ENCODE data around the gene GPX3. TPM values are rescaled to one million over a fixed set of nuclear protein-coding genes. Genes with fewer than 3 reads are reported as not detected.

The GPX3 gene
- total RNA-seq, 6 donors from 2014 or later, result 876 to 1,536 (median 1,027) TPM

DNA sequence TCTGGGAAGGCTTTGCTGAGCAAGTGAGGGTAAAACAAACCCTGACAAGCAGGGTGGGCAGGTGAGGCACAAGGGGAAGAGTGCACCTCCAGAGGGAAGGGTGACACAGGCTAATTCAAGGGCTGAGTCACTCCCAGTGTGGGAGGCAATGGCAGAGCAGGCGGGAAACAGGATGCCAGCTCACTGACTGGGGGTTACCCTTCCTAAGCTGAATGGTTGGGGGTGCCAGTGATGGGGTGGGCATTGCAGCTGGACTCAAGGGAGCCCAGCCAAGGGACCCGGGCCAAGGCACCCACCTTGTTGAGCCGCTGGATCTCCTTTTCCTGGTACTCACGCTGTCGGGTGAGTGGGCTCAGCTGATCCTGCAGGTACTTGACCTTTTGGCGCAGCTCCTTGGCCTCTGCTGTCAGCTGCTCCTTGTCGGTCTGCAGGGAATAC, 18.4 kb downstream of the GPX3 start:
- WGBS, 2 donors, result 64 to 67% methylated on average over 1 to 3 of the region's 7 CpGs
- peaks cover 40 to 55% (median 44%) of the 10 kb centered on the region in 4 donors for H3K4me1 ChIP-seq
- H3K9me3 ChIP-seq, result no peaks in the 10 kb centered on the region
- DNase-seq, result no peak
- peaks cover 36 to 99% (median 77%) of the 10 kb centered on the region in 4 donors for H3K36me3 ChIP-seq
- H3K27ac ChIP-seq, result peak overlapping the region; percentile 62 to 86 (median 84)
- H3K4me3 ChIP-seq, result no peak overlapping the region
- TF ChIP-seq POLR2A (IDR thresholded peaks at IDR 0.05) (no peak), EP300 (IDR thresholded peaks at IDR 0.05) (no peak), POLR2AphosphoS5 (IDR thresholded peaks at IDR 0.05) (no peak)
- TF ChIP-seq, protein P1, sequence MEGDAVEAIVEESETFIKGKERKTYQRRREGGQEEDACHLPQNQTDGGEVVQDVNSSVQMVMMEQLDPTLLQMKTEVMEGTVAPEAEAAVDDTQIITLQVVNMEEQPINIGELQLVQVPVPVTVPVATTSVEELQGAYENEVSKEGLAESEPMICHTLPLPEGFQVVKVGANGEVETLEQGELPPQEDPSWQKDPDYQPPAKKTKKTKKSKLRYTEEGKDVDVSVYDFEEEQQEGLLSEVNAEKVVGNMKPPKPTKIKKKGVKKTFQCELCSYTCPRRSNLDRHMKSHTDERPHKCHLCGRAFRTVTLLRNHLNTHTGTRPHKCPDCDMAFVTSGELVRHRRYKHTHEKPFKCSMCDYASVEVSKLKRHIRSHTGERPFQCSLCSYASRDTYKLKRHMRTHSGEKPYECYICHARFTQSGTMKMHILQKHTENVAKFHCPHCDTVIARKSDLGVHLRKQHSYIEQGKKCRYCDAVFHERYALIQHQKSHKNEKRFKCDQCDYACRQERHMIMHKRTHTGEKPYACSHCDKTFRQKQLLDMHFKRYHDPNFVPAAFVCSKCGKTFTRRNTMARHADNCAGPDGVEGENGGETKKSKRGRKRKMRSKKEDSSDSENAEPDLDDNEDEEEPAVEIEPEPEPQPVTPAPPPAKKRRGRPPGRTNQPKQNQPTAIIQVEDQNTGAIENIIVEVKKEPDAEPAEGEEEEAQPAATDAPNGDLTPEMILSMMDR (IDR thresholded peaks at IDR 0.05), result no peak
- H3K27me3 ChIP-seq, result no peaks in the 10 kb centered on the region
- no peak for ATAC-seq (ENCODE audit: low FRiP score in 2 of 2)

DNA sequence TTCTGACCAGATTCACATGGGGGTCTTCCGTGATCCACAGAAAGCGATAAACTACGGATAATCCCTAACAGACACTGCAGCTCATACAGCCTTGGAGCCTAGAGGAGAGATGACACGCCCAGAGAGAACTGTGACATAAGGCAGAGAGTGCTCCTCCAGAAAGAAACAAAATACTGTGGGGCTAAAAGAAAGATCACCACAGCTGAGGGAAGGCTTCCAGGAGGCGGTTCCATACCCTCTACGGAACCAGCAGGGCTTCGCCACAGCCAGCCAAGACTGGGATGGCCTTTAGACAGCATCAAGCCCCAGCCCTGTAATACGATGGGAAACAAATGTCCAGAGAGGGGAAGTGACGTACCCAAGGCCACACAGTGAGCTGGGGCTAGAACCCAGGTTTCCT, 19.3 kb downstream of the GPX3 start:
- peaks cover 32 to 99% (median 74%) of the 10 kb centered on the region in 4 donors for H3K36me3 ChIP-seq
- H3K9me3 ChIP-seq, result no peaks in the 10 kb centered on the region
- no peak for ATAC-seq (ENCODE audit: low FRiP score in 2 of 2)
- peaks cover 40 to 55% (median 44%) of the 10 kb centered on the region in 4 donors for H3K4me1 ChIP-seq
- no peak overlapping the region for H3K4me3 ChIP-seq
- TF ChIP-seq, protein P1 (IDR thresholded peaks at IDR 0.05), result no peak
- TF ChIP-seq POLR2AphosphoS5 (IDR thresholded peaks at IDR 0.05) (no peak), POLR2A (IDR thresholded peaks at IDR 0.05) (no peak), EP300 (IDR thresholded peaks at IDR 0.05) (no peak)
- H3K27ac ChIP-seq, result peak overlapping the region; percentile 62 to 86 (median 84)
- 89 to 93% methylated on average over 9 of the region's 9 CpGs for WGBS, 2 donors
- no peak for DNase-seq
- H3K27me3 ChIP-seq, result no peaks in the 10 kb centered on the region

DNA sequence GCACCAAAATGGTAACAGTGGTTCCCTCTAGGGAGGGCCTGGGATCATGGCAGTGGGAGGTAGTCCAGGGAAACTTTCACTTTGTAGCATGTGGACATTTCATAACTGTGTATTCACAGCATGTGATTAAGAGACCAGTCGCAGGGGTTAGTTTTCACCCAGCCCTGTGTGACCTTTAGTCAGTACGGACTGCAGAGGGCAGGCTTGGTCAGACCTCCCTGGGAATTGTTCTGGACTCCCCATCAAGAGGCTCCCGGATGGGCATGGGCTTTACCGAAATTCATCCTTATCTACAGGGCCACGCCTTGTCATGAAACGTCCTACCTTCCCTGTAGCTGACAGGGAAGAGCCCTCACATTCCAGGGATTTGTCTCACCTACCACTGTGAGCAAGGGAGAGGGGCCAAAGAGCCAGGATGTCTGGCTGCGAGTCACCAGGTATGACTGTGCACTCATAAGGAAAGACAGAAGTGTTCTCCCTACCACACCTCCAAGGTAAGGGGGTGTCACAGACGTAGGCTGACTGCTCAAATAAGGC, 19.9 kb downstream of the GPX3 start:
- no peak overlapping the region for H3K4me3 ChIP-seq
- no peaks in the 10 kb centered on the region for H3K27me3 ChIP-seq
- ATAC-seq (ENCODE audit: low FRiP score in 2 of 2), result peak in 1 of 2 donors; percentile 37
- peaks cover 40 to 55% (median 44%) of the 10 kb centered on the region in 4 donors for H3K4me1 ChIP-seq
- TF ChIP-seq, protein P1 (IDR thresholded peaks at IDR 0.05), result no peak
- no peak for TF ChIP-seq POLR2A (IDR thresholded peaks at IDR 0.05)
- TF ChIP-seq POLR2AphosphoS5 (IDR thresholded peaks at IDR 0.05), result peak in 1 of 2 donors; percentile 27
- no peak for TF ChIP-seq EP300 (IDR thresholded peaks at IDR 0.05)
- no peak for DNase-seq
- H3K27ac ChIP-seq, result peak overlapping the region; percentile 62 to 86 (median 84)
- 73 to 84% methylated on average over 7 to 8 of the region's 8 CpGs for WGBS, 2 donors
- peaks cover 28 to 99% (median 73%) of the 10 kb centered on the region in 4 donors for H3K36me3 ChIP-seq
- H3K9me3 ChIP-seq, result no peaks in the 10 kb centered on the region

DNA sequence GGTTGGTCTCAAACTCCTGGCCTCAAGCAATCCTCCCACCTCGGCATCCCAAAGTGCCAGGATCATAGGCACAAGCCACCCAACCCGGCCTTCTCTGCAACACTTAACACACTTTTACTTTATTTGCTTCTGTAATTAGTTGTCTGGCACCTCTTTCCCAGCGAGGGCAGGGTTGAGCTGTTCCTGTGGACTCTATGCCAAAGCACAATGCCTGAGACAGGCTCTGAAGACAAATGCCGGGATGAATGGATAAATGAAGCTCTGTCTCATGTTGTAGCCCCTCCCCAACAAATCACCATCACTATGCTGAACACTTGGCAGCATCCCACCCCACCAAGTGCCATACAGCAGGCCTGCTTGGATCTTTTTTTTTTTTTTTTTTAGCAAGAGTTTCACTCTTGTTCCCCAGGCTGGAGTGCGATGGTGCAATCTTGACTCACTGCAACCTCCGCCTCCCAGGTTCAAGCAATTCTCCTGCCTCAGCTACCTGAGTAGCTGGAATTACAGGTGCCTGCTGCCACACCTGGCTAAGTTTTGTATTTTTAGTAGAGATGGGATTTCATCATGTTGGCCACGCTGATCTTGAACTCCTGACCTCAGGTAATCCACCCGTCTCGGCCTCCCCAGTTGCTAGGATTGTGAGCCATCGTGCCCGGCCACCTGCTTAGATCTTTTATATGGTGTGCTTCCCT, 21.3 kb downstream of the GPX3 start:
- 72% methylated on average over 11 of the region's 11 CpGs for WGBS, 2 donors
- no peaks in the 10 kb centered on the region for H3K27me3 ChIP-seq
- H3K9me3 ChIP-seq, result no peaks in the 10 kb centered on the region
- H3K27ac ChIP-seq, result peak overlapping the region; percentile 4 to 86 (median 84)
- TF ChIP-seq POLR2A (IDR thresholded peaks at IDR 0.05), result no peak
- TF ChIP-seq, protein P1 (IDR thresholded peaks at IDR 0.05), result peak in 1 of 6 experiments; percentile 11
- peaks cover 22 to 99% (median 70%) of the 10 kb centered on the region in 4 donors for H3K36me3 ChIP-seq
- DNase-seq (peak in 1 of 2 donors; percentile 76), ATAC-seq (ENCODE audit: low FRiP score in 2 of 2) (peak in 1 of 2 donors; percentile 6)
- no peak overlapping the region for H3K4me3 ChIP-seq
- peaks cover 40 to 53% (median 43%) of the 10 kb centered on the region in 4 donors for H3K4me1 ChIP-seq

All from upper lobe of left lung (tissue), 6 donors.